NCI-H345 treated with DMSO at 0.1 percent for 48 hours (cell line): ENCODE data around the gene PHRF1.
"Not testable (repeated sequence)": the region's sequence is repeated elsewhere in the genome, so short reads cannot be mapped to it uniquely, and the experiment has no call there.

ENCODE experiments used
- DNase-seq: peaks from one replicate; lab custom pipeline; 2025; ENCODE audit not compliant: unreplicated experiment; lab: John Stamatoyannopoulos, UW

PHRF1 gene

DNA sequence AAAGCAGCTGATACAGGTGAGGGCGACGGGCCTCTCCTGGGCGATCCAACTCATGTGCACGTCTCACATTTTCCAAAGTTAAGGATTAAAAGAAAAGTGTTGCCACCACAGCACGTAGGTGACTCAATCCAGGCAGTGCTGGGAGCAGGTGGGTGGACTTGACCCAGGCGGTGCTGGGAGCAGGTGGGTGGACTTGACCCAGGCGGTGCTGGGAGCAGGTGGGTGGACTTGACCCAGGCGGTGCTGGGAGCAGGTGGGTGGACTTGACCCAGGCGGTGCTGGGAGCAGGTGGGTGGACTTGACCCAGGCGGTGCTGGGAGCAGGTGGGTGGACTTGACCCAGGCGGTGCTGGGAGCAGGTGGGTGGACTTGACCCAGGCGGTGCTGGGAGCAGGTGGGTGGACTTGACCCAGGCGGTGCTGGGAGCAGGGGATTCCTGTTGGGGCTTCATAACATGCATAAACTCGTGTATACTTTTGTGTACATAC is 71.4 kb downstream of the PHRF1 start:
- not testable (repeated sequence) for DNase-seq

DNA sequence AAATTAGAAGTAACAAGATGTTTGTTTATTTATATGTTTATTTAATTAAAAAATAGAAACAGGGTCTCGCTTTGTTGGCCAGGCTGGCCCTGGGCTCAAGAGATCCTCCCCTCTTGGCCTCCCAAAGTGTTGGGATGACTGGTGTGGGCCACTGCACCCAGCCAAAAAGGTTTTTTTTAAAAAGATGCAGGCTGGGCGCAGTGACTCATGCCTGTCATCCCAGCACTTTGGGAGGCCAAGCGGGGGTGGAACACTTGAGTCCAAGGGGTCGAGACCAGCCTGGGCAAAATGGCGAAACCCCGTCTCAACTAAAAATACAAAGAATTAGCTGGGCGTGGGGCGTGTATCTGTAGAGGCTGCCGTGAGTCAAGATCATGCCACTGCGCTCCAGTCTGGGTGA is 74.2 kb downstream of the PHRF1 start:
- no peak for DNase-seq

DNA sequence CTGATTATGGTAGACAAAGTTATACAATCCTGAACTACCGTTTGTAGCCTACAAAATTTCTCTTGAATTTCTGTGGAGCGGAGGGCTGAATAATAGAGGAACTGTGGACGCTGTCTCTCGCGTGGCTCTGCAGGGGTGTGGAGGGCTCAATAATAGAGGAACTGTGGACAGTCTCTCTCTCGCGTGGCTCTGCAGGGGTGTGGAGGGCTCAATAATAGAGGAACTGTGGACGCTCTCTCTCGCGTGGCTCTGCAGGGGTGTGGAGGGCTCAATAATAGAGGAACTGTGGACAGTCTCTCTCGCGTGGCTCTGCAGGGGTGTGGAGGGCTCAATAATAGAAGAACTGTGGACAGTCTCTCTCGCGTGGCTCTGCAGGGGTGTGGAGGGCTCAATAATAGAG is 76.9 kb downstream of the PHRF1 start:
- DNase-seq, result not testable (repeated sequence)

DNA sequence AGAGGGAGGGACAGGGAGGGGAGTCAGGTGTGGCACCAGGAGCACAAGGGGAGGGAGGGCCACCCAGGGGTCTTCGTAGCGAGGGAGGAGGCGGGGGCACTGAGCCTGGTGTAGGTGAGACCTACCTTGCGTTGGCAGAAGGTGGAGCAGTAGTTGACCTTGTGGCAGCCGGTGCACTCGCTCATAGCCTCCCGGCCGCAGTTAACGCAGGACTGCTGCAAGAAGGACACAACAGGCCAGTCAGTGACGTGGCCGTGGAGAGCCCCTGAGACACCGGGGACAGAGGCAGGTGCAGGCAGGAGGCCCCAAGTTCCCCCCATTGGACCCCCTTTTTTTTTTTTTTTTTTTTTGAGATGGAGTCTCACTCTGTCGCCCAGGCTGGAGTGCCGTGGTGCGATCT is 77.6 kb downstream of the PHRF1 start:
- no peak for DNase-seq

DNA sequence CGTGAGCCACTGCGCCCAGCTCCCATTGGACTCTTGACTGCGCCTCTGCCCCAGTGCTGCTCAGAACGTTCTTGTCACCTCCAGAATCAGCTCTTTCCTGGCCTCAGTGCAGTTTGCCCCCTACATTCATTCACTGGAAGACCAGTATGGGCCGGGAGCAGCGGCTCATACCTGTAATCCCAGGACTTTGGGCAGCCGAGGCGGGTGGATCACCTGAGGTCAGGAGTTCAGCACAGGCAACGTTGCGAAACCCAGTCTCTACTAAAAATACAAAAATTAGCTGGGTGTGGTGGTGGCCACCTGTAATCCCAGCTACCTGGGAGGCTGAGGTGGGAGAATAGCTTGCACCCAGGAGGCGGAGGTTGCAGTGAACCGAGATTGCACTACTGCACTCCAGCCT is 78.2 kb downstream of the PHRF1 start:
- not testable (repeated sequence) for DNase-seq

DNA sequence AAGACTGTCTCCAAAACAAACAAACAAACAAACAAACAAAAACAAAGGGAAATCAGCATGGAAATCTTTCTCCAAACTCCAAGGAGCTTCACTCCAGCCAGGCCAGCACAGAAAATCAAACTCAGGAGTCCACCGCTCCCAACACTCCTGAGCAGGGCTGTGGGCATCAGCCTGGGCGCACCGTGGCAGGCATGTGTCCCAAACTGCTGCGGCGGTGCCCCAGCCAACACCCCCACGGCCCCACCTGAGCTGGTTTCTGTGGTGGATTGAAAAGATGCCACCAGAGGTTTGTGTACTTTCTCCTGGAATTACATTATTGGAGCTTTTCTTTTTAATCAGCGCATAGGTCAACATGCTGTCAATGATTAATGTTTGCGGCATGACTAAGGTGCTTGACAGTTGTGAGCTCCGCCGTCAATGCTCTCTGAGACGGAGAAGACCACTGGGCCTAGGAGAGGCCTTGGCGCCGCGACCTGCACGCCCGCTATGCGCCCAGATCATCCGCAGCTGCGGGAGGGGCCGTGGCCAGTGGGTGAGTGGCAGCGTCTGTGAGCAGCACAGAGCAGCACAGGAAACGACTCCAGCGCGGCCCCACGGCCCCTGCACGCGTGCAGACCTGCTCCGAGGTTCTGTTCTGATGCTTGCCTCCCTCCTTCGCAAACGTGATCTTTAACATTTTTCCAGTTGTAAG is 78.9 kb downstream of the PHRF1 start:
- DNase-seq, result no peak

DNA sequence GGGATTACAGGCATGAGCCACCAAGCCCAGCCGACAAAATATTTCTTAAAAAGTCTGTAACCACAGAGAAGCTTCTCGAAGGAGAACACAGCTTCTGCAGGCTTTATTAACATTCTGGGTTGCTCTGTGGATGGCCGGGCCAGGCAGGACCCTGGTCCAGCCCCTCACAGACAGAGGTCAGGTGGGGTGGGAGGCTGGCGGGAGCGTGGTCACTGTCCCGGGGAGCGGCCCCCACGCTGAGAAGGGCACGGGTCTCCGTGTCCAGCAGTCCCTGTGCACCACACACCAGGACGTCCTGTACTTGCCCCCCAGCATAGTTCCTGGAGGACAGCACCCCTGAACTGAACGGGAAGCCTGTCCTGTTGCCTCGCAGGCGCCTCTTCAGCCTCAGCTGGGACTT is 80.2 kb downstream of the PHRF1 start:
- DNase-seq, result no peak

DNA sequence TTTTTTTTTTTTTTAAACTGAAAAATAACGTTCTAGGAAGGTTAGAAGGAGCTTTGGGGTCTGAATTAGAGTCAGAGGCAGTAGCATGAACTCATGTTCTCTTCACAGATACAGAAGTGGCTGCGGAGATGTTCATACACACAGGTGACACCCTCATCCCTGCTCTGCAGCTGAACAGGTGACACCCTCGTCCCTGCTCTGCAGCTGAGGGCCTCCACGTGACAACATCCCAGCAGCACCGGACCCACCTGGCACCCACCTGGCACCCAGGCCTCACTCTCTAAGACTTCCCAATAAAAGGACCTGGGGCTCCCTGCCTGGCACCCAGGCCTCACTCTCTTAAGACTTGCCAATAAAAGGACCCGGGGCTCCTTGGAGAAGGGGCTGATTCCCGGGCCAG is 80.6 kb downstream of the PHRF1 start:
- no peak for DNase-seq

DNA sequence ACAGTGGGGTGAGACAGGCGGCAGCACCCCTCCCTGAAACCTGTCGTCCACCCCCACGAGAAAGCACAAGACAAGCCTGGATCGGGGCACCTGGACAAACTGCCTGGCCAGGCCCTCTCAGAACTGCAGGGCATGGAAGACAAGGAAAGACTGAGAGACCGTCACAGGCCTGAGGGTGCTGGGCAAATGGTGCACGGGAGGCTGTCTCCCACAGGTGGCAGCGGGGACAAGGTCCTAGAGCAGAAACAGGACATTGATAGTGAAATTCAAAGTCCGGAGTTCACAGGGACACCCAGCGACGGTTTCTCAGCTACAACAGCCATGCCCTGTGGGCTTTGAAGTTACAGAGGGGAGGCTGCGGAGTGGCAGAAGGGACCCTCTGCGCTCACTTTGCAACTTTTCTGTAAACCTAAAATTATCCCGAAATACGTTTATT is 81.4 kb downstream of the PHRF1 start:
- DNase-seq, result no peak

DNA sequence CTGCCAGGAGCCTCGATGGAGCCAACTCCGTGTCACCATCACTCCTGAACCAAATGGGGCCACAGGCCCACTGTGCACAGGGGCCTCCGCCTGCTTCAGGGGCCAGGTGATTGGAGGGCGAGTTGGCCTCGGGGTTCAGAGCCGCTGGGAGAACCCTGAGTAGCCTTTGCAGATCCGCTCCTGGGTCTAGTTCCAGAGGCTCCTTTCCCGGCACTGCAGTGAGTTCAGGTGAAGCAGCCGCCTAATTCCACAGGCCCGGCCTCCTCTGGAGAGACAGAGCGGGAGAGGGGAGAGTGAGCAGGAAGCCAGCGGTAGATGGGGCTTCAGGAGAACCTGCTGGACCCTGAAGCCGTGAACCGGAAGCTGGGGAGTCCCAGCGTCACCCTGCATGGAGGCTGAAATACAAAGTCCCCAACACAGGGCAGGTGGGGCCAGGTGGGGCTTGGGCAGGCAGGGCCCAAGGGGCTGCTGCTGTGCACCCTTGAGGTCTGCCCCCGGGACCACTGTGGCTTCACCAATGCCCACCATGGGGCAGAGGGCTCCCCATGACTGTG is 83.3 kb downstream of the PHRF1 start:
- no peak for DNase-seq

DNA sequence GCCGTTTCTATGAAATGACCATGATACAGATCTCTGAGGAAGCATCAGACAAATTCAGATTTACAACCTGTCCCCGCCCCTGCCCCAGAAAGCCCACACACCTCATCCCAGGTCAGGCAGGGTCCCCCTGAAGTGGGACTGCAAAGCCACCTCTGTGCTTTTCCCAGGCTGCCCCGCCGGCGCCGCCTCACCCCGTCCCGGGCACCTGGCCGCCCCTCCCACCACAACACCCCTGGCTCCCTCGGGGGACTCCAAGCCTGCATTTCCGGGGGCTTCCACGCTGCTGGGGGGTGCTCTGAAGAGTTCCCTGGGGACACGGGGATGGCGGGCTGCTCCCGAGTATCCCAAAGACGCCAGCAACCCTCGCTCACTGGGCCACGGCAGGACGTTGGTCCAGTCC is 84.0 kb downstream of the PHRF1 start:
- no peak for DNase-seq

DNA sequence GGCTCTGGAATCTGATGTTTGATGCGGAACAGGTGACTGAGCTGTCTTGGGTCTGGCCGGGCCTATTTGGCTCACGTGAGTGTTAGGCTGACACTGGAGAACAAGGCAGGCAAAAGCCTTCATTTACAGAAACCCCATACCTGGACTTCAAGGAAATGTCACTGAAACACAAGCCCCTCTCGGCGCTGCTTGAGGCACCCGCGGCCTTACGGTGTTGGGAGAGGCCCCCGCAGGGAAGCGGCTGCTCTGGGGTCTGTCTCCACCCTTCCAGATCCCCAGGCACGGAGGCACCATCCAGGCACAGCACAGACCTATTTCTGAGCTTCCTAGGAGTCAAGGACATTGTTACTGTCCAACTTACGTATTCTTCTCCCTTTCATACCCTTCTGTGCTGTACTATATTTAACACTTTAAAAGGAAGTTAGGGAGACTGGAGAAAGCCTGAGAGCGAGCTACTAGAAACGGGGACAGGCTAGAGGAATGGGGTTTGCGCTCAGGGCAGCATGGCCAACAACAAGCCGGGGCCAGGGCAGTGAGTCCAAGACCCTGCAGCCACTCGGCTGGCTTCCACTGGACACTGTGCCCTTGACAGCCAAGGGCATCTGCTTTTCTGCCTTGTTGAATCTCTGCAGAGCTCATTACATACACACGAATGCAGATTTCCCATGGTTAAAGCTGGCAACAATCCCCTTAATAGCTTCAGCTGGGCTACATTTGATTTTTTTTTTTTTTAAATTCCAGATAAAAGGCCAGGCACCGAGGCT is 84.6 kb downstream of the PHRF1 start:
- no peak for DNase-seq
